Colonic mucosa (tissue), 4 donors: ENCODE measurements around the gene PDPR. TPM values are rescaled to one million over a fixed set of nuclear protein-coding genes. Genes with fewer than 3 reads are reported as not detected.
"Not testable (repeated sequence)": the region's sequence is repeated elsewhere in the genome, so short reads cannot be mapped to it uniquely, and the experiment has no call there.

Experiments
- DNase-seq: peaks from one replicate; pipeline ENCODE4 v3.0.0-alpha.2; 2020
- H3K27ac ChIP-seq: fragments of 200-600 bp; one replicate; pipeline ENCODE4 v1.8.0; 2021
- H3K27me3 ChIP-seq: fragments of 200-600 bp; one replicate; pipeline ENCODE4 v1.8.0; 2021
- H3K36me3 ChIP-seq: fragments of 200-600 bp; one replicate; pipeline ENCODE4 v1.8.0; 2021
- H3K4me1 ChIP-seq: fragments of 200-600 bp; one replicate; pipeline ENCODE4 v1.8.0; 2021; ENCODE audit warnings: mild to moderate bottlenecking
- H3K4me3 ChIP-seq: fragments of 200-600 bp; one replicate; pipeline ENCODE4 v1.8.0; 2021
- H3K9ac ChIP-seq, 2 donors: one replicate each; pipeline ENCODE4 v1.7.0; 2013; ENCODE audit warnings: control low read depth in 2 of 2, low read depth in 2 of 2, low read length in 2 of 2
- H3K9me3 ChIP-seq: fragments of 200-600 bp; one replicate; pipeline ENCODE4 v1.8.0; 2021
- intact Hi-C: fragments of 100-400 bp; cut with DNase I; formaldehyde crosslinking; loops from one replicate; pipeline ENCODE4 v1.14.1; 2022
- total RNA-seq, 2 donors: library from RNA; stranded (reverse); fragmentation: NEBNext Ultra II Directional in 1 of 2; extraction: Animal tissue kit (Norgen Biotek cat#: 25700) in 1 of 2; gene quantifications; one replicate each; pipeline ENCODE4 v1.2.1, GENCODE V29; 2021
- donor health status: healthy.
- donor health status: DM: no; HTN: no; CAD: no.
- donor health status: DM: no; HTN: no; CAD: no.

The PDPR gene
- total RNA-seq, 2 donors from 2014 or later: 13.7 to 18.9 TPM

DNA sequence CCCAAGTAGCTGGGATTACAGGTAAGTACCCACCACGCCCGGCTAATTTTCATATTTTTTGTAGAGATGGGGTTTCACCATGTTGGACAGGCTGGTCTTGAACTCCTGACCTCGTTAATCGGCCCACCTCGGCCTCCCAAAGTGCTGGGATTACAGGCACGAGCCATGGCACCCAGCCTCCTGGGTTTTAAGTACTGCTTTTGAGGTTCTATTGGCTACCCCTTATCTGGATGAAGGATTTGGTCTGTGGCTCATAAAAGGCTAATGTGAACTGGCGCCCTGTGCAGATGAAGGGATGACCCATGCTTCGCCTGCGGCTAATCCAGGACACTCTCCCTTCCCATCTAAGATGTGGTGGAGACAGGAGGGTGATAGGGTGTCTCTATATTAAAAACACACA lies 85.0 kb downstream of the PDPR start:
- H3K4me1 ChIP-seq, H3K4me3 ChIP-seq, H3K36me3 ChIP-seq, H3K9me3 ChIP-seq, H3K9ac ChIP-seq, H3K27ac ChIP-seq, H3K27me3 ChIP-seq, intact Hi-C loops, DNase-seq: not testable (repeated sequence)

GRCh38 chr16:70200063-70200462 lies 85.9 kb downstream of the PDPR start:
- H3K4me1 ChIP-seq, H3K9me3 ChIP-seq, H3K27me3 ChIP-seq, intact Hi-C loops, H3K4me3 ChIP-seq, H3K9ac ChIP-seq, DNase-seq, H3K36me3 ChIP-seq, H3K27ac ChIP-seq: not testable (repeated sequence)

DNA sequence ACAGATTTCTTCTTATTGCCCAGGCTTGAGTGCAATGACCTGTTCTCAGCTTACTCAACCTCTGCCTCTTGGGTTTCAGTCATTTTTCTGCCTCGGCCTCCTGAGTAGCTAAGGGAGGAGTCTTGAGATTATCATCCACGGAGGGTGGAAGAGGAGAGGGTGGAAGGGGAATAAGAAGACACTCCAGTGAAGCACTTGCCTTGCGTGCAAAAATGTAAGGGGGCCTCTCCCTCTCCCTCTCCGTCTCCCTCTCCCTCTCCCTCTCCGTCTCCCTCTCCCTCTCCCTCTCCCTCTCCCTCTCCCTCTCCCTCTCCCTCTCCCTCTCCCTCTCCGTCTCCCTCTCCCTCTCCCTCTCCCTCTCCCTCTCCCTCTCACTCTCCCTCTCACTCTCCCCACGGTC lies 89.4 kb downstream of the PDPR start:
- H3K9me3 ChIP-seq, H3K27me3 ChIP-seq, intact Hi-C loops, H3K4me3 ChIP-seq, H3K9ac ChIP-seq, H3K36me3 ChIP-seq, H3K27ac ChIP-seq, H3K4me1 ChIP-seq, DNase-seq: not testable (repeated sequence)

GRCh38 chr16:70204010-70204409 lies 89.9 kb downstream of the PDPR start:
- H3K27me3 ChIP-seq, H3K27ac ChIP-seq, H3K4me3 ChIP-seq, H3K9me3 ChIP-seq, intact Hi-C loops, H3K36me3 ChIP-seq, DNase-seq, H3K4me1 ChIP-seq, H3K9ac ChIP-seq: not testable (repeated sequence)

- intact Hi-C loops, H3K4me3 ChIP-seq, H3K9me3 ChIP-seq, H3K27ac ChIP-seq, H3K9ac ChIP-seq, DNase-seq, H3K4me1 ChIP-seq, H3K36me3 ChIP-seq, H3K27me3 ChIP-seq: not testable (repeated sequence)
Measured at GRCh38 chr16:70204668-70205405, 90.7 kb downstream of the PDPR start.

- H3K4me3 ChIP-seq, H3K27me3 ChIP-seq, H3K4me1 ChIP-seq, H3K36me3 ChIP-seq, H3K9ac ChIP-seq, DNase-seq, H3K27ac ChIP-seq, intact Hi-C loops, H3K9me3 ChIP-seq: not testable (repeated sequence)
Measured at GRCh38 chr16:70206382-70206781, 92.2 kb downstream of the PDPR start.

Other genes starting within 250 kb of the PDPR start
- gene CLEC18A, start 163.0 kb upstream of the PDPR start, total RNA-seq: 1 to 10 TPM in 1 of 2 donors, under 1 TPM in 1; 0.32 to 4.2 TPM
- under 1 TPM; 0.10 to 0.35 TPM for gene CLEC18C, start 59.5 kb downstream of the PDPR start, total RNA-seq
- gene EXOSC6, start 137.6 kb downstream of the PDPR start, total RNA-seq: 10 to 100 TPM; 12.2 to 20.0 TPM
- gene AARS1, start 175.2 kb downstream of the PDPR start, total RNA-seq: 10 to 100 TPM; 45.3 to 97.8 TPM
- 10 to 100 TPM; 22.3 to 25.6 TPM for gene DDX19B, start 184.9 kb downstream of the PDPR start, total RNA-seq
- 10 to 100 TPM; 16.7 to 25.9 TPM for gene DDX19A, start 232.6 kb downstream of the PDPR start, total RNA-seq